BJ (cell line): ENCODE results near the gene PLIN3. TPM values are rescaled to one million over a fixed set of nuclear protein-coding genes. Genes with fewer than 3 reads are reported as not detected.
"Not testable (repeated sequence)": the region's sequence is repeated elsewhere in the genome, so short reads cannot be mapped to it uniquely, and the experiment has no call there.

Experiments used
- CTCF ChIA-PET: fragments of 350-600 bp; formaldehyde crosslinking; extraction: SDS; loops from one replicate; lab custom pipeline; 2021; ENCODE audit warnings: antibody characterized with exemption, inconsistent platforms; lab: Yijun Ruan, JAX
- POLR2A ChIA-PET: fragments of 300-600 bp; sonication (Branson Sonifier 250); formaldehyde crosslinking; extraction: SDS; loops from one replicate; lab custom pipeline; 2021; ENCODE audit warnings: antibody characterized with exemption; lab: Charles Lee
- DNase-seq: peaks from one replicate; pipeline ENCODE4 v3.0.0-alpha.2; 2011; ENCODE audit warnings: low read depth
- H3K27me3 ChIP-seq: 2 replicates; pipeline ENCODE4 v1.6.0; 2011; ENCODE audit warnings: low read length; ENCODE audit not compliant: control insufficient read depth, insufficient read depth
- H3K36me3 ChIP-seq: 2 replicates; pipeline ENCODE4 v1.5.1; 2011; ENCODE audit warnings: low read length; ENCODE audit not compliant: control insufficient read depth, insufficient read depth
- H3K4me3 ChIP-seq: 2 replicates; pipeline ENCODE4 v1.5.1; 2011; ENCODE audit warnings: low read depth, mild to moderate bottlenecking, control low read depth, low read length
- CTCF ChIP-seq: IDR thresholded peaks from 2 replicates; pipeline ENCODE4 v1.5.1; 2011; ENCODE audit warnings: low read depth, mild to moderate bottlenecking, control low read depth, inconsistent platforms, low read length, moderate library complexity; ENCODE audit not compliant: insufficient read depth
- polyA plus RNA-seq: library from polyadenylated mRNA; depleted of rRNA; stranded (reverse); fragments of >200 nt; gene quantifications from 2 replicates; pipeline ENCODE4 v1.2.3, GENCODE V29; 2011

Gene PLIN3
- polyA plus RNA-seq, 1 experiment, result 211 TPM

- no peaks in the 10 kb centered on the region for H3K27me3 ChIP-seq
- CTCF ChIA-PET, result interaction anchor here (1.6 to 3.4 kb wide), 2 partner anchors 9 kb away, joined by 4 to 15 read pairs; partner anchors contain the start of gene FEM1A
- peaks cover 2% of the 10 kb centered on the region; the same call in 1 of the 2 replicates for H3K36me3 ChIP-seq
- DNase-seq, result no peak
- no peak overlapping the region for H3K4me3 ChIP-seq
- TF ChIP-seq CTCF, result no peak
- POLR2A ChIA-PET, result no interaction called here
Measured at GRCh38 chr19:4800591-4801081, 66.8 kb downstream of the PLIN3 start.

DNA sequence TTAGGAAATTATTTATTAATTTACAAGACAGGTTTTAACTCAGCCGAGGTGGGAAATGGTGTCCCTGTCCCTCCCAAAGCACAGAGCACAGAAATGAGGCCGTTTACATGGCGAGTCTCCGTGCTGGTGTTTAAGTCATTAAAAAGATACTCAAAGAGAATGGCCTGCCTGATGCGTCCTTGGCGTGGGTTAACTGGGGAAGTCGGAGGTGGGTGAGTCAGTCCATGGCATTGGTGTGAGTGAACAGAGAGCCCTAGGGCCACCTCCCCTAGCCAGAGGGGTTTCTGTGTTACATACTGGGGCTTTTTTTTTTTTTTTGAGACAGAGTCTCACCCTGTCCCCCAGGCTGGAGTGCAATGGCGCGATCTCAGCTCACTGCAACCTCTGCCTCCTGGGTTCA lies 72.1 kb downstream of the PLIN3 start:
- no peak for DNase-seq
- ChIA-PET CTCF (no interaction called here), POLR2A (no interaction called here)
- no peak for TF ChIP-seq CTCF
- Histone ChIP-seq H3K36me3 (peaks cover 9% of the 10 kb centered on the region), H3K27me3 (no peaks in the 10 kb centered on the region), H3K4me3 (no peak overlapping the region)

DNA sequence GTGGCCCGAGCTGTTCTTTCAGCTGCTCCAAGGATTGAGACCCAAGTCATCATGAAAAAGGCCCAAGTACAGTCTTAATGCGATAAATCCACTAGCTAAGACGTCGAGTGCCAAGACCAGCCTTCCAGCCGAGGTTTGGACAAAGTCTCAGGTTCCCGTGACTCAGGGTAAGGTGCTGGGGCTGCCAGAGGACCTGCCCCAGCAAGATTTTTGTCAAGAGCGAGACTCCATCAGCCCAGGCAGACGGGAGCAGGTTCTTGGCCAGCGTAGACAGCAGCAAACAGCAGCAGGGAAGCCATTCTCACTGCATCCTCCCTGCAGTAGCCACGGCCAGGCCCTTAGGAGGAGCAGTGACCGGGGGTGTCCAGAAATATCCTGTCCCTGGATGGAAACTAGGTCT lies 72.5 kb downstream of the PLIN3 start:
- Histone ChIP-seq H3K27me3 (no peaks in the 10 kb centered on the region), H3K4me3 (no peak overlapping the region), H3K36me3 (peaks cover 9% of the 10 kb centered on the region)
- no peak for TF ChIP-seq CTCF
- POLR2A ChIA-PET, result no interaction called here
- CTCF ChIA-PET, result no interaction called here
- no peak for DNase-seq

DNA sequence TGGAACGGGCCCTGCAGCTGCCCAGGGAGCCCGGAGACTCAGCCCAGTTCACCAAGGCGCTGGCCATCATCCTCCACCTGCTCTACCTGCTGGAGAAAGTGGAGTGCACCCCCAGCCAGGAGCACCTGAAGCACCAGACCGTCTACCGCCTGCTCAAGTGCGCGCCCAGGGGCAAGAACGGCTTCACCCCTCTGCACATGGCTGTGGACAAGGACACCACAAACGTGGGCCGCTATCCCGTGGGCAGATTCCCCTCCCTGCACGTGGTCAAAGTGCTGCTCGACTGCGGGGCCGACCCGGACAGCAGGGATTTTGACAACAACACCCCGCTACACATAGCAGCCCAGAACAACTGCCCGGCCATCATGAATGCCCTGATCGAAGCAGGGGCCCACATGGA lies 74.2 kb downstream of the PLIN3 start:
- H3K27me3 ChIP-seq, H3K4me3 ChIP-seq, H3K36me3 ChIP-seq, DNase-seq, POLR2A ChIA-PET: not testable (repeated sequence)
- CTCF ChIA-PET, result interaction anchor here (1.1 to 1.2 kb wide), 3 partner anchors 29 to 61 kb away, joined by 3 to 4 read pairs (median 3); no protein-coding TSS in a partner anchor

GRCh38 chr19:4792866-4793195 lies 74.6 kb downstream of the PLIN3 start:
- peak overlapping the region; percentile 83 for H3K4me3 ChIP-seq
- CTCF ChIA-PET, result interaction anchor here (1.1 to 1.5 kb wide), 4 partner anchors 29 to 239 kb away, joined by 3 to 4 read pairs (median 4); no protein-coding TSS in a partner anchor
- H3K36me3 ChIP-seq, H3K27me3 ChIP-seq, DNase-seq, POLR2A ChIA-PET: not testable (repeated sequence)

- peak overlapping the region; percentile 83 for H3K4me3 ChIP-seq
- H3K36me3 ChIP-seq, DNase-seq, H3K27me3 ChIP-seq, POLR2A ChIA-PET: not testable (repeated sequence)
- CTCF ChIA-PET, result interaction anchor here (1.1 to 5.0 kb wide), 14 partner anchors 9 to 240 kb away, joined by 3 to 141 read pairs (median 8); partner anchors contain the start of gene DPP9
Measured at GRCh38 chr19:4792019-4792865, 75.2 kb downstream of the PLIN3 start.
